HepG2 (cell line): ENCODE results near the gene SYCP2L. TPM values are rescaled to one million over a fixed set of nuclear protein-coding genes. Genes with fewer than 3 reads are reported as not detected.

Experiments used
- FLYWCH1 ChIP-seq: sonication (generic); formaldehyde crosslinking; IDR thresholded peaks from 2 replicates; pipeline ENCODE4 v1.8.1; 2023; ENCODE audit warnings: mild to moderate bottlenecking, missing genetic modification reagents
- HNRNPLL ChIP-seq: fragments of 200-400 bp; formaldehyde crosslinking; IDR thresholded peaks from 2 replicates; pipeline ENCODE4 v1.6.1; 2017; ENCODE audit warnings: mild to moderate bottlenecking, low read depth, low read length; ENCODE audit not compliant: poor library complexity, severe bottlenecking
- MAFG ChIP-seq: sonication (generic); formaldehyde crosslinking; IDR thresholded peaks from 2 replicates; pipeline ENCODE4 v1.5.1; 2020; ENCODE audit warnings: mild to moderate bottlenecking, missing genetic modification reagents
- U2AF1 ChIP-seq: fragments of 200-400 bp; formaldehyde crosslinking; optimal IDR thresholded peaks from 2 replicates; pipeline ENCODE3; 2017; ENCODE audit warnings: mild to moderate bottlenecking, low read depth, low read length
- ZNF337 ChIP-seq: sonication (generic); formaldehyde crosslinking; IDR thresholded peaks from 2 replicates; pipeline ENCODE4 v1.5.1; 2020; ENCODE audit warnings: missing genetic modification reagents, low read depth, mild to moderate bottlenecking, borderline replicate concordance
- ZNF460 ChIP-seq: sonication (generic); formaldehyde crosslinking; IDR thresholded peaks from 2 replicates; pipeline ENCODE4 v1.5.1; 2020; ENCODE audit warnings: missing genetic modification reagents, mild to moderate bottlenecking, borderline replicate concordance
- ZZZ3 ChIP-seq: sonication (generic); formaldehyde crosslinking; IDR thresholded peaks from 2 replicates; pipeline ENCODE4 v1.4.0; 2020; ENCODE audit warnings: missing genetic modification reagents, mild to moderate bottlenecking, borderline replicate concordance
- polyA plus RNA-seq, 8 experiments: library from polyadenylated mRNA; depleted of rRNA in 3 of 8; stranded (reverse) in 7 of 8; unstranded in 1 of 8; fragments of >200 nt; fragmentation: Illumina TruSeq in 4 of 8; extraction: Trizol in 4 of 8; gene quantifications; 2 replicates each; pipeline versions ENCODE4 v1.2.1 to v1.2.3, GENCODE V29; 2011 to 2016; ENCODE audit warnings: low read depth in 4 of 8, missing spikeins in 1 of 8, mixed read lengths in 1 of 8; ENCODE audit not compliant: insufficient read depth in 1 of 8
- total RNA-seq, 5 experiments: library from RNA; depleted of rRNA; stranded (reverse); fragments of >200 nt; fragmentation: Illumina TruSeq; extraction: Trizol; gene quantifications; 2 replicates each; pipeline ENCODE4 v1.2.3, GENCODE V29; 2016; ENCODE audit warnings: low read depth in 1 of 5
- TF ChIP-seq, protein P1 (sequence below): sonication (generic); formaldehyde crosslinking; IDR thresholded peaks from 2 replicates; pipeline ENCODE4 v1.4.0; 2020; ENCODE audit warnings: missing genetic modification reagents, borderline replicate concordance
- TF ChIP-seq, protein P2 (sequence below): fragments of 450-650 bp; IDR thresholded peaks from 2 replicates; pipeline ENCODE4 v1.6.1; 2017; ENCODE audit warnings: mild to moderate bottlenecking
- TF ChIP-seq, protein P3 (sequence below), 2 experiments: sonication (generic) in 1 of 2; formaldehyde crosslinking in 1 of 2; IDR thresholded peaks; 2 replicates each; pipeline versions ENCODE4 v1.6.1 to v1.9.0; 2014 to 2022; ENCODE audit warnings: antibody characterized with exemption in 1 of 2, borderline replicate concordance in 1 of 2, inconsistent platforms in 1 of 2, low read depth in 1 of 2, missing genetic modification reagents in 1 of 2
- TF ChIP-seq, protein P4 (sequence below): sonication (generic); formaldehyde crosslinking; IDR thresholded peaks from 2 replicates; pipeline ENCODE4 v1.4.0; 2020; ENCODE audit warnings: missing genetic modification reagents, borderline replicate concordance

The SYCP2L gene
- total and polyA plus RNA-seq, 2 of the 13 experiments (the other 11 are each of a cell fraction or from before 2014, with no cell fraction given), result 0.22 to 0.54 TPM

DNA sequence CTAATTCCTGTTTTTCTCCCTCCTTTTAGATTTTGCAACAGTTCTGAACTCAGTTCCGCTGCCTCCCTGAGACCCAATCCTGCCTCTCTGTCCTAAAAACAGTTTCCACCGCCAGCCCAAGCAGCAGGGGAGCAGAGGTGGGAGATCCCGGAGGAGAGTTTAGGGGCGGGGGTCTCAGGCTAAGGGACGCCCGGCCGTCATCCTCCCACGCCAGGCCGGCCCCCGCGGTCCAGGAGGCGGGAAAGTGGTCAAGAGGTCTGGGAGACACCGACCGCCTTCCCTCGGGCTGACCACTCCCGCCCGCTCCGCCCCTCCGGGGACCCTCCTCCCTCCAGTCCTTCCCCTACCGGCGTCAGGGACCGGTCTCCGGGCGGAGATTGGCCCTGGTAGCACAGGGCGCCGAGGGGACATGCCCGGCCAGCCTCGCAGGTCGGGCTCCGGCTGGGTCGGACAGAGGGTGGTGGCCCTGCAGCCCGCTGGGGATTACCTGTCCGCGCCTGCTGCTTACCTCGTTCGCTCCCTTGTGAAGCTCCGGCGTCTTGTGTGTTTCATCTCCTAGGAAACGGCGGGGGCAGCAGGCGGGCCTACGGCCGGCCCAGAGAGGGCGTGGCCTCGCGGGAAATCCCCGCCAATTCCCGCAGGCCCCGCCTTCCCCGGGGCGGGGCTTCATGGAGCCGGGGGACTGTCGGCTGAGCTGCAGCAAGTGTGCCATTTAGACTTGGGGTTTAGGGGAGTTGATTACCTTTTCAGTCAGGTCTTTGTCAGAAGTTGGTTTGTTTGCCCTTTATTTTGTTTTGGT is 48.7 kb upstream of the SYCP2L start, which contains the start of gene MAK (continued):
- TF ChIP-seq ZZZ3 (CRISPR knock-in tag), result no peak
- TF ChIP-seq, protein P1, sequence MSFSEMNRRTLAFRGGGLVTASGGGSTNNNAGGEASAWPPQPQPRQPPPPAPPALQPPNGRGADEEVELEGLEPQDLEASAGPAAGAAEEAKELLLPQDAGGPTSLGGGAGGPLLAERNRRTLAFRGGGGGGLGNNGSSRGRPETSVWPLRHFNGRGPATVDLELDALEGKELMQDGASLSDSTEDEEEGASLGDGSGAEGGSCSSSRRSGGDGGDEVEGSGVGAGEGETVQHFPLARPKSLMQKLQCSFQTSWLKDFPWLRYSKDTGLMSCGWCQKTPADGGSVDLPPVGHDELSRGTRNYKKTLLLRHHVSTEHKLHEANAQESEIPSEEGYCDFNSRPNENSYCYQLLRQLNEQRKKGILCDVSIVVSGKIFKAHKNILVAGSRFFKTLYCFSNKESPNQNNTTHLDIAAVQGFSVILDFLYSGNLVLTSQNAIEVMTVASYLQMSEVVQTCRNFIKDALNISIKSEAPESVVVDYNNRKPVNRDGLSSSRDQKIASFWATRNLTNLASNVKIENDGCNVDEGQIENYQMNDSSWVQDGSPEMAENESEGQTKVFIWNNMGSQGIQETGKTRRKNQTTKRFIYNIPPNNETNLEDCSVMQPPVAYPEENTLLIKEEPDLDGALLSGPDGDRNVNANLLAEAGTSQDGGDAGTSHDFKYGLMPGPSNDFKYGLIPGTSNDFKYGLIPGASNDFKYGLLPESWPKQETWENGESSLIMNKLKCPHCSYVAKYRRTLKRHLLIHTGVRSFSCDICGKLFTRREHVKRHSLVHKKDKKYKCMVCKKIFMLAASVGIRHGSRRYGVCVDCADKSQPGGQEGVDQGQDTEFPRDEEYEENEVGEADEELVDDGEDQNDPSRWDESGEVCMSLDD, result no peak
- TF ChIP-seq, protein P2, sequence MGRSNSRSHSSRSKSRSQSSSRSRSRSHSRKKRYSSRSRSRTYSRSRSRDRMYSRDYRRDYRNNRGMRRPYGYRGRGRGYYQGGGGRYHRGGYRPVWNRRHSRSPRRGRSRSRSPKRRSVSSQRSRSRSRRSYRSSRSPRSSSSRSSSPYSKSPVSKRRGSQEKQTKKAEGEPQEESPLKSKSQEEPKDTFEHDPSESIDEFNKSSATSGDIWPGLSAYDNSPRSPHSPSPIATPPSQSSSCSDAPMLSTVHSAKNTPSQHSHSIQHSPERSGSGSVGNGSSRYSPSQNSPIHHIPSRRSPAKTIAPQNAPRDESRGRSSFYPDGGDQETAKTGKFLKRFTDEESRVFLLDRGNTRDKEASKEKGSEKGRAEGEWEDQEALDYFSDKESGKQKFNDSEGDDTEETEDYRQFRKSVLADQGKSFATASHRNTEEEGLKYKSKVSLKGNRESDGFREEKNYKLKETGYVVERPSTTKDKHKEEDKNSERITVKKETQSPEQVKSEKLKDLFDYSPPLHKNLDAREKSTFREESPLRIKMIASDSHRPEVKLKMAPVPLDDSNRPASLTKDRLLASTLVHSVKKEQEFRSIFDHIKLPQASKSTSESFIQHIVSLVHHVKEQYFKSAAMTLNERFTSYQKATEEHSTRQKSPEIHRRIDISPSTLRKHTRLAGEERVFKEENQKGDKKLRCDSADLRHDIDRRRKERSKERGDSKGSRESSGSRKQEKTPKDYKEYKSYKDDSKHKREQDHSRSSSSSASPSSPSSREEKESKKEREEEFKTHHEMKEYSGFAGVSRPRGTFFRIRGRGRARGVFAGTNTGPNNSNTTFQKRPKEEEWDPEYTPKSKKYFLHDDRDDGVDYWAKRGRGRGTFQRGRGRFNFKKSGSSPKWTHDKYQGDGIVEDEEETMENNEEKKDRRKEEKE, result no peak
- peak; percentile 79 for TF ChIP-seq HNRNPLL
- TF ChIP-seq, protein P3, sequence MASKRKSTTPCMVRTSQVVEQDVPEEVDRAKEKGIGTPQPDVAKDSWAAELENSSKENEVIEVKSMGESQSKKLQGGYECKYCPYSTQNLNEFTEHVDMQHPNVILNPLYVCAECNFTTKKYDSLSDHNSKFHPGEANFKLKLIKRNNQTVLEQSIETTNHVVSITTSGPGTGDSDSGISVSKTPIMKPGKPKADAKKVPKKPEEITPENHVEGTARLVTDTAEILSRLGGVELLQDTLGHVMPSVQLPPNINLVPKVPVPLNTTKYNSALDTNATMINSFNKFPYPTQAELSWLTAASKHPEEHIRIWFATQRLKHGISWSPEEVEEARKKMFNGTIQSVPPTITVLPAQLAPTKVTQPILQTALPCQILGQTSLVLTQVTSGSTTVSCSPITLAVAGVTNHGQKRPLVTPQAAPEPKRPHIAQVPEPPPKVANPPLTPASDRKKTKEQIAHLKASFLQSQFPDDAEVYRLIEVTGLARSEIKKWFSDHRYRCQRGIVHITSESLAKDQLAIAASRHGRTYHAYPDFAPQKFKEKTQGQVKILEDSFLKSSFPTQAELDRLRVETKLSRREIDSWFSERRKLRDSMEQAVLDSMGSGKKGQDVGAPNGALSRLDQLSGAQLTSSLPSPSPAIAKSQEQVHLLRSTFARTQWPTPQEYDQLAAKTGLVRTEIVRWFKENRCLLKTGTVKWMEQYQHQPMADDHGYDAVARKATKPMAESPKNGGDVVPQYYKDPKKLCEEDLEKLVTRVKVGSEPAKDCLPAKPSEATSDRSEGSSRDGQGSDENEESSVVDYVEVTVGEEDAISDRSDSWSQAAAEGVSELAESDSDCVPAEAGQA (IDR thresholded peaks at IDR 0.05; ENCODE audit: low read depth), result no peak
- TF ChIP-seq, protein P3 (CRISPR knock-in tag; IDR thresholded peaks at IDR 0.05; ENCODE audit: borderline replicate concordance), result no peak
- no peak for TF ChIP-seq FLYWCH1 (CRISPR knock-in tag)
- TF ChIP-seq, protein P4, sequence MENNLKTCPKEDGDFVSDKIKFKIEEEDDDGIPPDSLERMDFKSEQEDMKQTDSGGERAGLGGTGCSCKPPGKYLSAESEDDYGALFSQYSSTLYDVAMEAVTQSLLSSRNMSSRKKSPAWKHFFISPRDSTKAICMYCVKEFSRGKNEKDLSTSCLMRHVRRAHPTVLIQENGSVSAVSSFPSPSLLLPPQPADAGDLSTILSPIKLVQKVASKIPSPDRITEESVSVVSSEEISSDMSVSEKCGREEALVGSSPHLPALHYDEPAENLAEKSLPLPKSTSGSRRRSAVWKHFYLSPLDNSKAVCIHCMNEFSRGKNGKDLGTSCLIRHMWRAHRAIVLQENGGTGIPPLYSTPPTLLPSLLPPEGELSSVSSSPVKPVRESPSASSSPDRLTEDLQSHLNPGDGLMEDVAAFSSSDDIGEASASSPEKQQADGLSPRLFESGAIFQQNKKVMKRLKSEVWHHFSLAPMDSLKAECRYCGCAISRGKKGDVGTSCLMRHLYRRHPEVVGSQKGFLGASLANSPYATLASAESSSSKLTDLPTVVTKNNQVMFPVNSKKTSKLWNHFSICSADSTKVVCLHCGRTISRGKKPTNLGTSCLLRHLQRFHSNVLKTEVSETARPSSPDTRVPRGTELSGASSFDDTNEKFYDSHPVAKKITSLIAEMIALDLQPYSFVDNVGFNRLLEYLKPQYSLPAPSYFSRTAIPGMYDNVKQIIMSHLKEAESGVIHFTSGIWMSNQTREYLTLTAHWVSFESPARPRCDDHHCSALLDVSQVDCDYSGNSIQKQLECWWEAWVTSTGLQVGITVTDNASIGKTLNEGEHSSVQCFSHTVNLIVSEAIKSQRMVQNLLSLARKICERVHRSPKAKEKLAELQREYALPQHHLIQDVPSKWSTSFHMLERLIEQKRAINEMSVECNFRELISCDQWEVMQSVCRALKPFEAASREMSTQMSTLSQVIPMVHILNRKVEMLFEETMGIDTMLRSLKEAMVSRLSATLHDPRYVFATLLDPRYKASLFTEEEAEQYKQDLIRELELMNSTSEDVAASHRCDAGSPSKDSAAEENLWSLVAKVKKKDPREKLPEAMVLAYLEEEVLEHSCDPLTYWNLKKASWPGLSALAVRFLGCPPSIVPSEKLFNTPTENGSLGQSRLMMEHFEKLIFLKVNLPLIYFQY (CRISPR knock-in tag), result no peak
- TF ChIP-seq MAFG, result no peak
- TF ChIP-seq ZNF337 (CRISPR knock-in tag), result no peak
- TF ChIP-seq ZNF460 (CRISPR knock-in tag), result no peak
- peak; percentile 78 for TF ChIP-seq U2AF1
